ENCODE results near the gene TNNT1.

The TNNT1 gene

DNA sequence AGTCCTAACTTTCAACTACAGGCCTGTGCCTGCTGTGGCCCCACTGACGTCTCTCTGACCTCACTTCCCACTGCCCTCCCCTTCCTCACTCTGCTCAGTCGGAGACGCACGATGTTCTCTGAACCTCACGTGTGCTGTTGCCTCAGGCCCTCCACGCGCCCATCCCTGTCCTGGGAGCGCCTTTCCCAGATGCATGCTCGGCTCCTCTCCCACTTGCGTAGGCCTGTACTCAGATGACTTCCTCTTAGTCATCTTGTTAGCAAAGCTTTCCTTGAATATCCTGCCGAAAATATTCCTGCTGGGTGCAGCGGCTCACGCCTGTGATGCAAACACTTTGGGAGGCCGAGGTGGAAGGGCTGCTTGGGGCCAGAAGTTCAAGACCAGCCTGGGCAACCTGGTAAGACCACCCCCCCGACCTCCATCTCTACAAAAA, 40.4 kb upstream of the TNNT1 start:
- no peak for DNase-seq (ENCODE audit: low read depth)

DNA sequence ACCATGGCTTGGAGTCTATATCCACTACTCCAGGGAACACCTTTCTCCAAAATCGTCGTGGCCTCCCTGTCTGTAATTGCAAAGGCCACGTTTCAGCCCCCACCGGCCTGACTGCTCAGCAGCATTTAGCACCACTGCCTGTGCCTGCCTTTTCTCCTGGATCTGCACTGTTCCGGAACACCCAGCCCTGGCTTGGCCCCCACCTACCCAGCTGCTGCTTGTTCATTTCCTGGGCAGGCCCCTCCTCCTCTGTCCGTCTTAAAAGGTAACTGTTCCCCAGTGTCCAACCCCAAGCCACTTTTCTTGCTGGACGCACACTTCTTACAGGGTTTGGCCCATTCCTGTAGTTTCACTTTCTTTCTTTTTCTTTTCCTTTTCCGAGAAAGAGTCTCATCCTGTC, 39.6 kb upstream of the TNNT1 start:
- TF ChIP-seq, protein P1, sequence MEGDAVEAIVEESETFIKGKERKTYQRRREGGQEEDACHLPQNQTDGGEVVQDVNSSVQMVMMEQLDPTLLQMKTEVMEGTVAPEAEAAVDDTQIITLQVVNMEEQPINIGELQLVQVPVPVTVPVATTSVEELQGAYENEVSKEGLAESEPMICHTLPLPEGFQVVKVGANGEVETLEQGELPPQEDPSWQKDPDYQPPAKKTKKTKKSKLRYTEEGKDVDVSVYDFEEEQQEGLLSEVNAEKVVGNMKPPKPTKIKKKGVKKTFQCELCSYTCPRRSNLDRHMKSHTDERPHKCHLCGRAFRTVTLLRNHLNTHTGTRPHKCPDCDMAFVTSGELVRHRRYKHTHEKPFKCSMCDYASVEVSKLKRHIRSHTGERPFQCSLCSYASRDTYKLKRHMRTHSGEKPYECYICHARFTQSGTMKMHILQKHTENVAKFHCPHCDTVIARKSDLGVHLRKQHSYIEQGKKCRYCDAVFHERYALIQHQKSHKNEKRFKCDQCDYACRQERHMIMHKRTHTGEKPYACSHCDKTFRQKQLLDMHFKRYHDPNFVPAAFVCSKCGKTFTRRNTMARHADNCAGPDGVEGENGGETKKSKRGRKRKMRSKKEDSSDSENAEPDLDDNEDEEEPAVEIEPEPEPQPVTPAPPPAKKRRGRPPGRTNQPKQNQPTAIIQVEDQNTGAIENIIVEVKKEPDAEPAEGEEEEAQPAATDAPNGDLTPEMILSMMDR (IDR thresholded peaks at IDR 0.05; ENCODE audit: low read depth, low read length), result no peak
- no peak for TF ChIP-seq MYC (IDR thresholded peaks at IDR 0.05; ENCODE audit: low read depth, low read length)
- TF ChIP-seq, protein P2, sequence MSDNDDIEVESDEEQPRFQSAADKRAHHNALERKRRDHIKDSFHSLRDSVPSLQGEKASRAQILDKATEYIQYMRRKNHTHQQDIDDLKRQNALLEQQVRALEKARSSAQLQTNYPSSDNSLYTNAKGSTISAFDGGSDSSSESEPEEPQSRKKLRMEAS (IDR thresholded peaks at IDR 0.05; ENCODE audit: low read depth, low read length), result no peak
- no peak for TF ChIP-seq POLR2A (IDR thresholded peaks at IDR 0.05; ENCODE audit: extremely low read depth, insufficient read length)
- DNase-seq (ENCODE audit: low read depth), result no peak
- H3K4me3 ChIP-seq (ENCODE audit: low read depth, low read length), result no peak overlapping the region

More for the DNA sequence above, 40.4 kb upstream of the TNNT1 start:
- TF ChIP-seq MYC (IDR thresholded peaks at IDR 0.05; ENCODE audit: low read depth, low read length) (no peak), POLR2A (IDR thresholded peaks at IDR 0.05; ENCODE audit: extremely low read depth, insufficient read length) (no peak)
- TF ChIP-seq, protein P1 (IDR thresholded peaks at IDR 0.05; ENCODE audit: low read depth, low read length), result no peak
- TF ChIP-seq, protein P2 (IDR thresholded peaks at IDR 0.05; ENCODE audit: low read depth, low read length), result no peak
- no peak overlapping the region for H3K4me3 ChIP-seq (ENCODE audit: low read depth, low read length)

DNA sequence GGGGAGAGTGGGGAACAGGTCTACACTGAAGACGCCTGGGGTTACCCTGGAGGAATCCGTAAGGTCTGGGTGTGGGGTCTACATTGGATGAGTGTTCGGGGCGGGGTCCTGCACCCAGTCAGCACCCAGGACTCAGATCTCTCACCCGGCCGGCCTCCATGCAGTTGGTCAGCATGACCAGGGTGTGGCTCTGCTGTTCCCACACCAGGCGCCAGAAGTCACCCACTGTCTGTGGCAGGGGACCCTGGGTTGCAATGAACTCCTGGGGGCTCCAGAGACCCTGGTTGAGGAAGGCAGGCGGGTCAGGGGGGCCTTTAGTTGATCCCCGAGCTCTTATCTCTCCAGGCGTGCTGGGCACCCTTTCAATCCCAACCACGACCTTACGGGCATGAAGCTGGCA, 37.1 kb upstream of the TNNT1 start:
- no peak for TF ChIP-seq POLR2A (IDR thresholded peaks at IDR 0.05; ENCODE audit: extremely low read depth, insufficient read length)
- TF ChIP-seq, protein P1 (IDR thresholded peaks at IDR 0.05; ENCODE audit: low read depth, low read length), result no peak

DNA sequence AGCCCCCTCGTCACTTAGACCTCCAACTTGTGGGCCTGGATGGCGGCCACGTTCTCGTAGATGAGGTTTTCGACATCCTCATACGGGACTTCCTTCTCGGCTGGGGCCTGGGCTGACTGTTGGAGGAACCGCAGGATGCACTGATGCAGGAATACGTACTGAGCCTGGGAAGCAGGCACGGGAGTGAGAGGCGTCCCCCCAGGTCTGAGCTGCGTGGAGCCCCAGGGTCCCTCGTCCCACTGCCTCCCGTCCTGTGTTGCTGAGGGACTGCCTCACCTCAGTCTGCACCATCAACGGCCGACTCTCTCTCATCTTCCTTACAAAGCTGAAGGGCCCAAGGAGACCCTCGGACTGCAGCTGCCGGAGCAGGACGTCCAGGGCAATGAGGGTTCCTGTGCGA, 32.7 kb upstream of the TNNT1 start:
- TF ChIP-seq, protein P2 (IDR thresholded peaks at IDR 0.05; ENCODE audit: low read depth, low read length), result no peak
- TF ChIP-seq, protein P1 (IDR thresholded peaks at IDR 0.05; ENCODE audit: low read depth, low read length), result no peak
- no peak for TF ChIP-seq POLR2A (IDR thresholded peaks at IDR 0.05; ENCODE audit: extremely low read depth, insufficient read length)
- no peak for TF ChIP-seq MYC (IDR thresholded peaks at IDR 0.05; ENCODE audit: low read depth, low read length)
- no peak overlapping the region for H3K4me3 ChIP-seq (ENCODE audit: low read depth, low read length)
- DNase-seq (ENCODE audit: low read depth), result no peak

More for the DNA sequence above, 37.1 kb upstream of the TNNT1 start:
- no peak overlapping the region for H3K4me3 ChIP-seq (ENCODE audit: low read depth, low read length)
- no peak for DNase-seq (ENCODE audit: low read depth)

DNA sequence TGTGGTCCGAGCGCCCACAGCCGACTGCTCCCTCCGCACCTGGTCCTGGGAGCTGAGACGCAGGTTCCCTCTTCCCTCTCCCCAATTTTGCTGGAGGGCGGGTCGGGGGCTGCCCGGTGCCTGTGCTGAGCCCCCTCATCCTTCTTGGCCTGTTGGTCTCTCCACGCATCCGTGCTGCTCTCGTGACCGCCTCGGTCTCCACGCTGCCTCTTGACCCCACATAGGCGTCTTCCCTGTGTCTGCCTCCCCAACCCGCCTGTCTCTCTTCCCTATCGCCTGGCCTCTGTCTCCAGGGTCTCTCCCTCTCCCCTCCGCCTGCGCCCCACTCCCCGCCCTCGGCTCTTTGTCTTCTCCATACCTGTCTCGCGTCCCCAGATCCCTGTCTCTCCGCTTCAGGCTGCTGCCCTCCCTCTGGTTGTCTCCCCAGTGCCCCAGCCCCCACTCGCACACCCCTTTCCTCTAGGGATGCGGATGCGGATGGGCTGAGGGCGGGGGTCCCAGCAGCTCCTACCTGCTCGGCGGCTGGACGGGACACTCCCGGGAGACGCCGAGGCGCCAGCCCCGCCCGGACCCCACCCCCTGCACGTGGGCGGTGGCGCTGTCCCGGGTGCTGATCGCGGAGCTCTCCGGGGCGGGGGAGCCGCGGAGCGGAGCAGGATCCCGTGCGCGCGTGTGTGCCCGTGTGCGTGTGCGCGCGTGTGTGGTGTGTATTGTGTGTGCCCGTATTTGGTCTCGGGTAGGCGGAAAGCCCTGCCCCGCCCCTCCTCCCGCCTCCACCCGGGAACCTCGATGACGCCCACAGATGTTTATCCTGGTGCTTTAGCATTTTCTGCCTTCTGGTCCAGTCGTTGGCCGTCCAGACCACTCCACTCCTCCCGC, 30.8 kb upstream of the TNNT1 start, which contains the start of gene SYT5:
Gene SYT5 (minus strand): TSS at position 684 of the 879 bp plus-strand sequence. CDS start 1,248 bp downstream, outside the sequence.
- no peak within 1 kb of the TSS for H3K4me3 ChIP-seq (ENCODE audit: low read depth, low read length)
- TF ChIP-seq, protein P2 (IDR thresholded peaks at IDR 0.05; ENCODE audit: low read depth, low read length), result peak; percentile 89
- TF ChIP-seq MYC (IDR thresholded peaks at IDR 0.05; ENCODE audit: low read depth, low read length), result 0 out of 2 replicates have a peak, but pooled peaks have one; percentile 14
- no peak for TF ChIP-seq POLR2A (IDR thresholded peaks at IDR 0.05; ENCODE audit: extremely low read depth, insufficient read length)
- TF ChIP-seq, protein P1 (IDR thresholded peaks at IDR 0.05; ENCODE audit: low read depth, low read length), result no peak
- peak; percentile 44 for DNase-seq (ENCODE audit: low read depth)

All from NB4 (cell line).